K562 (cell line): ENCODE data around the gene ATP5F1D. TPM values are rescaled to one million over a fixed set of nuclear protein-coding genes. Genes with fewer than 3 reads are reported as not detected.

Experiments used
- CBX1 ChIP-seq: sonication (generic); IDR thresholded peaks from 2 replicates; pipeline ENCODE4 v1.6.1; 2016; ENCODE audit warnings: antibody characterized with exemption, low read depth, mild to moderate bottlenecking
- FOXK1 ChIP-seq: sonication (generic); formaldehyde crosslinking; IDR thresholded peaks from 2 replicates; pipeline ENCODE4 v1.8.0; 2022; ENCODE audit warnings: missing genetic modification reagents, mild to moderate bottlenecking, borderline replicate concordance
- HDAC1 ChIP-seq, 2 experiments: fragments of 450-650 bp; IDR thresholded peaks; 2 replicates each; pipeline ENCODE4 v1.6.1; 2016 to 2017; ENCODE audit warnings: inconsistent platforms in 1 of 2, mild to moderate bottlenecking in 1 of 2, moderate library complexity in 1 of 2
- NCOR1 ChIP-seq: fragments of 450-650 bp; IDR thresholded peaks from 2 replicates; pipeline ENCODE4 v1.6.1; 2016; ENCODE audit warnings: mild to moderate bottlenecking, moderate library complexity
- RBBP5 ChIP-seq: fragments of 200-600 bp; sonication (generic); IDR thresholded peaks from 2 replicates; pipeline ENCODE4 v1.6.1; 2012; ENCODE audit warnings: borderline replicate concordance, mild to moderate bottlenecking, low read length, control low read depth, inconsistent platforms; ENCODE audit not compliant: insufficient read depth, poor library complexity, severe bottlenecking
- RBFOX2 ChIP-seq: fragments of 200-400 bp; formaldehyde crosslinking; IDR thresholded peaks from 2 replicates; pipeline ENCODE4 v1.6.1; 2017; ENCODE audit warnings: low read depth, mild to moderate bottlenecking, low read length, moderate library complexity
- TAF1 ChIP-seq: IDR thresholded peaks from 2 replicates; pipeline ENCODE4 v1.6.1; 2011; ENCODE audit warnings: mild to moderate bottlenecking, low read length, moderate library complexity; ENCODE audit not compliant: insufficient read depth, control insufficient read depth, severe bottlenecking; ENCODE audit errors: extremely low read depth
- TBP ChIP-seq: optimal IDR thresholded peaks from 2 replicates; pipeline ENCODE3; 2011; ENCODE audit warnings: low read depth, low read length, improper control_type of control experiment
- UBTF ChIP-seq, 2 experiments: IDR thresholded peaks; 2 replicates each; pipeline ENCODE4 v1.6.1; 2012; ENCODE audit warnings: improper control_type of control experiment in 2 of 2, low read depth in 2 of 2, low read length in 2 of 2, borderline replicate concordance in 1 of 2
- ZBTB2 ChIP-seq: fragments of 450-650 bp; IDR thresholded peaks from 2 replicates; pipeline ENCODE4 v1.6.1; 2016; ENCODE audit warnings: antibody characterized with exemption
- polyA plus RNA-seq, 8 experiments: library from polyadenylated mRNA; depleted of rRNA in 4 of 8; stranded (reverse) in 5 of 8; unstranded in 3 of 8; fragments of >200 nt; fragmentation: Nextera tagmentation in 2 of 8; fragmentation: Illumina TruSeq in 1 of 8; extraction: Ambion mirVana in 2 of 8; extraction: Trizol in 1 of 8; gene quantifications; 2 replicates each; pipeline versions ENCODE4 v1.2.1 to v1.2.3, GENCODE V29; 2011 to 2014; ENCODE audit warnings: inconsistent platforms in 1 of 8, missing spikeins in 1 of 8
- total RNA-seq, 7 experiments: library from RNA; depleted of rRNA in 6 of 7; stranded (reverse); fragments of >200 nt in 6 of 7; fragmentation: Illumina TruSeq in 2 of 7; extraction: Trizol in 2 of 7; gene quantifications; 2 replicates each; pipeline versions ENCODE4 v1.2.1 to v1.2.3, GENCODE V29; 2011 to 2021; ENCODE audit warnings: low replicate concordance in 1 of 7

ATP5F1D gene
- total and polyA plus RNA-seq, 9 of the 15 experiments (the other 6 are each of a cell fraction or from before 2014, with no cell fraction given): 3.9 to 409 (median 36.8) TPM

GRCh38 chr19:1206864-1207450, 34.6 kb upstream of the ATP5F1D start (continued):
- TF ChIP-seq ZBTB2 (no peak), UBTF (IDR thresholded peaks at IDR 0.05; ENCODE audit: borderline replicate concordance in 1 of 2, low read depth in 2 of 2, low read length in 2 of 2) (peak in 1 of 2 experiments; percentile 47; a peak in 1 of 4 replicates), HDAC1 (IDR thresholded peaks at IDR 0.05) (0 out of 4 replicates have a peak, but pooled peaks of 1 of the 2 experiments have one; percentile 9), RBBP5 (peak; percentile 46), TAF1 (peak; percentile 1), TBP (peak; percentile 3), FOXK1 (CRISPR knock-in tag) (0 out of 2 replicates have a peak, but pooled peaks have one; percentile 12), RBFOX2 (peak; percentile 42; the same call in 1 of the 2 replicates), CBX1 (peak; percentile 15; the same call in 1 of the 2 replicates), NCOR1 (no peak)
- TF ChIP-seq, all 486 proteins: peak for 15
